T-helper 17 cell (primary cell): ENCODE measurements around the gene COX6B1. TPM values are rescaled to one million over a fixed set of nuclear protein-coding genes. Genes with fewer than 3 reads are reported as not detected.

Experiments used
- ATAC-seq: fragments of 150-1000 bp; cut with Tn5 transposase; 2 replicates; pipeline ENCODE4 v1.10.0; 2021; ENCODE audit warnings: mild to moderate bottlenecking, moderate library complexity
- DNase-seq, 3 donors: peaks; one replicate each; pipeline versions ENCODE4 v3.0.0 to v3.0.0-alpha.2; 2020 to 2021
- H3K9me3 ChIP-seq: one replicate; pipeline ENCODE4 v1.7.0; 2013; ENCODE audit warnings: low read length, mild to moderate bottlenecking; ENCODE audit not compliant: control insufficient read depth, poor library complexity, severe bottlenecking
- H3K27ac Mint-ChIP-seq: one replicate; pipeline ENCODE4 v1.8.0; 2022; ENCODE audit warnings: mild to moderate bottlenecking, moderate library complexity, mixed read lengths
- H3K27me3 Mint-ChIP-seq: one replicate; pipeline ENCODE4 v1.8.0; 2022; ENCODE audit warnings: mixed read lengths
- H3K36me3 Mint-ChIP-seq: one replicate; pipeline ENCODE4 v1.8.0; 2022; ENCODE audit warnings: low read depth, mixed read lengths
- H3K4me1 Mint-ChIP-seq: one replicate; pipeline ENCODE4 v1.8.0; 2022; ENCODE audit warnings: mild to moderate bottlenecking, mixed read lengths
- H3K4me3 Mint-ChIP-seq: one replicate; pipeline ENCODE4 v1.8.0; 2022; ENCODE audit warnings: mild to moderate bottlenecking, moderate library complexity, mixed read lengths
- total RNA-seq, 4 donors: library from RNA in 2 of 4; stranded (reverse) in 2 of 4; gene quantifications; one replicate each; pipeline ENCODE4 v1.2.3 and lab custom pipeline; 2022 to 2026

COX6B1 gene
- total RNA-seq, 2 donors from 2014 or later: 194 to 206 TPM

GRCh38 chr19:35619290-35619923, 28.7 kb upstream of the COX6B1 start:
- H3K27me3 Mint-ChIP-seq: no peaks in the 10 kb centered on the region
- H3K36me3 Mint-ChIP-seq: peaks cover 2% of the 10 kb centered on the region
- no peaks in the 10 kb centered on the region for H3K9me3 ChIP-seq
- ATAC-seq (no peak), DNase-seq (no peak)
- peaks cover 3% of the 10 kb centered on the region for H3K4me1 Mint-ChIP-seq
- no peak overlapping the region for H3K4me3 Mint-ChIP-seq
- H3K27ac Mint-ChIP-seq: no peak overlapping the region

GRCh38 chr19:35620001-35620400, 28.1 kb upstream of the COX6B1 start:
- no peak overlapping the region for H3K27ac Mint-ChIP-seq
- DNase-seq: no peak
- ATAC-seq: no peak
- H3K36me3 Mint-ChIP-seq: peaks cover 2% of the 10 kb centered on the region
- H3K9me3 ChIP-seq: no peaks in the 10 kb centered on the region
- H3K4me3 Mint-ChIP-seq: no peak overlapping the region
- H3K27me3 Mint-ChIP-seq: no peaks in the 10 kb centered on the region
- peaks cover 3% of the 10 kb centered on the region for H3K4me1 Mint-ChIP-seq

GRCh38 chr19:35621708-35622107, 26.4 kb upstream of the COX6B1 start:
- H3K4me3 Mint-ChIP-seq: no peak overlapping the region
- H3K27ac Mint-ChIP-seq: peak overlapping the region; percentile 51
- H3K27me3 Mint-ChIP-seq: no peaks in the 10 kb centered on the region
- no peak for ATAC-seq
- peaks cover 2% of the 10 kb centered on the region for H3K4me1 Mint-ChIP-seq
- no peaks in the 10 kb centered on the region for H3K9me3 ChIP-seq
- no peaks in the 10 kb centered on the region for H3K36me3 Mint-ChIP-seq
- DNase-seq: no peak

- no peaks in the 10 kb centered on the region for H3K9me3 ChIP-seq
- ATAC-seq: no peak
- no peaks in the 10 kb centered on the region for H3K36me3 Mint-ChIP-seq
- no peaks in the 10 kb centered on the region for H3K27me3 Mint-ChIP-seq
- H3K4me3 Mint-ChIP-seq: no peak overlapping the region
- no peak overlapping the region for H3K27ac Mint-ChIP-seq
- DNase-seq: no peak
- H3K4me1 Mint-ChIP-seq: peaks cover 2% of the 10 kb centered on the region
Observed at GRCh38 chr19:35622750-35623149, 25.4 kb upstream of the COX6B1 start.

GRCh38 chr19:35623327-35624010, 24.7 kb upstream of the COX6B1 start:
- Mint-ChIP-seq H3K36me3 (no peaks in the 10 kb centered on the region), H3K27ac (no peak overlapping the region), H3K27me3 (no peaks in the 10 kb centered on the region), H3K4me1 (peaks cover 6% of the 10 kb centered on the region), H3K4me3 (no peak overlapping the region)
- no peak for ATAC-seq
- no peaks in the 10 kb centered on the region for H3K9me3 ChIP-seq
- DNase-seq: no peak

- DNase-seq (no peak), ATAC-seq (no peak)
- H3K36me3 Mint-ChIP-seq: peaks cover 14% of the 10 kb centered on the region
Observed at GRCh38 chr19:35628264-35628564, 19.9 kb upstream of the COX6B1 start.

GRCh38 chr19:35628565-35629331, 19.4 kb upstream of the COX6B1 start, which contains the start of gene RBM42:
Gene RBM42, plus strand, starts transcription at chr19:35629036. Its CDS starts 118 bp downstream, at chr19:35629154.
- ATAC-seq: peak; percentile 99
- H3K27ac Mint-ChIP-seq: peak within 1 kb of the TSS; percentile 97
- peaks cover 28% of the 10 kb centered on the region for H3K4me1 Mint-ChIP-seq
- H3K27me3 Mint-ChIP-seq: no peaks in the 10 kb centered on the region
- H3K9me3 ChIP-seq: no peaks in the 10 kb centered on the region
- peaks cover 17% of the 10 kb centered on the region for H3K36me3 Mint-ChIP-seq
- peak; percentile 84 to 95 (median 91) for DNase-seq
- H3K4me3 Mint-ChIP-seq: peak within 1 kb of the TSS; percentile 99

More at GRCh38 chr19:35628264-35628564, 19.9 kb upstream of the COX6B1 start:
- Mint-ChIP-seq H3K4me3 (peak overlapping the region; percentile 99), H3K4me1 (peaks cover 26% of the 10 kb centered on the region), H3K27ac (peak overlapping the region; percentile 97), H3K27me3 (no peaks in the 10 kb centered on the region)
- H3K9me3 ChIP-seq: no peaks in the 10 kb centered on the region

- Mint-ChIP-seq H3K27me3 (no peaks in the 10 kb centered on the region), H3K4me1 (peaks cover 28% of the 10 kb centered on the region), H3K4me3 (peak overlapping the region; percentile 99), H3K27ac (peak overlapping the region; percentile 97), H3K36me3 (peaks cover 17% of the 10 kb centered on the region)
- no peaks in the 10 kb centered on the region for H3K9me3 ChIP-seq
- no peak for DNase-seq
- ATAC-seq: no peak
Observed at GRCh38 chr19:35629332-35629633, 18.8 kb upstream of the COX6B1 start.

GRCh38 chr19:35633727-35634440, 14.2 kb upstream of the COX6B1 start:
- no peak overlapping the region for H3K27ac Mint-ChIP-seq
- no peaks in the 10 kb centered on the region for H3K27me3 Mint-ChIP-seq
- H3K4me3 Mint-ChIP-seq: no peak overlapping the region
- ATAC-seq (no peak), DNase-seq (no peak)
- peaks cover 22% of the 10 kb centered on the region for H3K36me3 Mint-ChIP-seq
- H3K4me1 Mint-ChIP-seq: peaks cover 19% of the 10 kb centered on the region
- no peaks in the 10 kb centered on the region for H3K9me3 ChIP-seq

- no peak for DNase-seq
- H3K9me3 ChIP-seq: no peaks in the 10 kb centered on the region
- Mint-ChIP-seq H3K27me3 (no peaks in the 10 kb centered on the region), H3K4me1 (peaks cover 8% of the 10 kb centered on the region), H3K4me3 (no peak overlapping the region), H3K36me3 (peaks cover 16% of the 10 kb centered on the region), H3K27ac (no peak overlapping the region)
- no peak for ATAC-seq
Observed at GRCh38 chr19:35636651-35637050, 11.5 kb upstream of the COX6B1 start.

- ATAC-seq (no peak), DNase-seq (no peak)
- Mint-ChIP-seq H3K27me3 (no peaks in the 10 kb centered on the region), H3K27ac (no peak overlapping the region), H3K4me1 (peaks cover 4% of the 10 kb centered on the region), H3K36me3 (peaks cover 16% of the 10 kb centered on the region), H3K4me3 (no peak overlapping the region)
- H3K9me3 ChIP-seq: no peaks in the 10 kb centered on the region
Observed at GRCh38 chr19:35637165-35637564, 11.0 kb upstream of the COX6B1 start.

GRCh38 chr19:35639321-35639639, 8.8 kb upstream of the COX6B1 start:
- Mint-ChIP-seq H3K27ac (peak overlapping the region; percentile 60), H3K4me3 (no peak overlapping the region)

GRCh38 chr19:35639863-35640262, 8.3 kb upstream of the COX6B1 start:
- Mint-ChIP-seq H3K27me3 (no peaks in the 10 kb centered on the region), H3K4me3 (no peak overlapping the region), H3K36me3 (peaks cover 8% of the 10 kb centered on the region), H3K4me1 (peaks cover 5% of the 10 kb centered on the region), H3K27ac (peak overlapping the region; percentile 60)
- ATAC-seq (no peak), DNase-seq (no peak)
- H3K9me3 ChIP-seq: no peaks in the 10 kb centered on the region

More at GRCh38 chr19:35639321-35639639, 8.8 kb upstream of the COX6B1 start:
- ATAC-seq (no peak), DNase-seq (no peak)
- no peaks in the 10 kb centered on the region for H3K27me3 Mint-ChIP-seq
- peaks cover under 1% of the 10 kb centered on the region for H3K4me1 Mint-ChIP-seq
- H3K36me3 Mint-ChIP-seq: peaks cover 8% of the 10 kb centered on the region
- H3K9me3 ChIP-seq: no peaks in the 10 kb centered on the region
